Adrenal gland (tissue), 12 donors: ENCODE measurements around the gene RHOC. TPM values are rescaled to one million over a fixed set of nuclear protein-coding genes. Genes with fewer than 3 reads are reported as not detected.

ENCODE experiments used
- DNase-seq, 7 donors: peaks; one replicate each; pipeline ENCODE4 v3.0.0-alpha.2; 2019 to 2020
- H3K27ac ChIP-seq, 5 donors: fragments of 200-600 bp; sonication (generic) in 4 of 5; 1 replicate in 3 of 5; 2 replicates in 2 of 5; pipeline versions ENCODE4 v1.5.1 to v1.8.0; 2016 to 2020; ENCODE audit warnings: mild to moderate bottlenecking in 1 of 5
- H3K27me3 ChIP-seq: fragments of 200-600 bp; 2 replicates; pipeline ENCODE4 v1.8.0; 2021
- H3K36me3 ChIP-seq, 2 donors: fragments of 200-600 bp; replicated peaks in 1 of 2; 1 replicate in 1 of 2; 2 replicates in 1 of 2; pipeline versions ENCODE4 v1.5.1 to v1.8.0; 2018 to 2022
- H3K4me1 ChIP-seq, 2 donors: fragments of 200-600 bp; replicated peaks in 1 of 2; 1 replicate in 1 of 2; 2 replicates in 1 of 2; pipeline versions ENCODE4 v1.5.1 to v1.8.0; 2018 to 2021
- H3K4me3 ChIP-seq, 4 donors: fragments of 200-600 bp; sonication (generic) in 3 of 4; one replicate each; pipeline ENCODE4 v1.5.1; 2016 to 2018
- H3K9me3 ChIP-seq, 3 donors: fragments of 200-600 bp; sonication (generic) in 1 of 3; replicated peaks in 1 of 3; 1 replicate in 2 of 3; 2 replicates in 1 of 3; pipeline versions ENCODE4 v1.5.1 to v1.8.0; 2016 to 2021
- POLR2A ChIP-seq, 2 donors: fragments of 450-650 bp; IDR thresholded peaks; one replicate each; pipeline ENCODE4 v1.6.1; 2017; ENCODE audit warnings: antibody characterized with exemption in 2 of 2, mild to moderate bottlenecking in 2 of 2, moderate library complexity in 1 of 2
- WGBS, 4 donors: extraction: QIAGEN DNeasy Blood & Tissue Kit in 2 of 4; methylation state at CpG; one replicate each; pipeline versions ENCODE4 v1.1.5 to v1.1.7; 2013 to 2017; 5-methylcytosine and 5-hydroxymethylcytosine counted together
- intact Hi-C, 2 donors: fragments of 100-400 bp; cut with DNase I; formaldehyde crosslinking; loops; one replicate each; pipeline versions ENCODE4 v1.14.1 to v1.15.0; 2022 to 2023
- polyA plus RNA-seq, 3 donors: library from polyadenylated mRNA; stranded (reverse); fragments of 200-250 nt in 2 of 3; fragments of 350-450 nt in 1 of 3; fragmentation: Illumina TruSeq in 1 of 3; extraction: RNeasy Lipid Tissue Mini Kit (QIAGEN cat#74804) in 1 of 3; gene quantifications; one replicate each; pipeline ENCODE4 v1.2.3, GENCODE V29; 2013 to 2014
- total RNA-seq, 9 donors: library from RNA; depleted of rRNA in 4 of 9; stranded (reverse); fragments of >200 nt in 4 of 9; fragments of 120-200 nt in 1 of 9; fragmentation: NEBNext Ultra II Directional in 1 of 9; extraction: Animal tissue kit (Norgen Biotek cat#: 25700) in 1 of 9; gene quantifications; one replicate each; pipeline versions ENCODE4 v1.1.0 to v1.2.4, GENCODE V29; 2013 to 2023
- TF ChIP-seq, protein P1 (sequence below), 6 experiments: fragments of 450-650 bp in 4 of 6; fragments of 200-600 bp in 2 of 6; sonication (generic) in 1 of 6; IDR thresholded peaks; 1 replicate in 5 of 6; 2 replicates in 1 of 6; pipeline versions ENCODE4 v1.5.1 to v1.8.0; 2016 to 2021; ENCODE audit warnings: antibody characterized with exemption in 6 of 6, mild to moderate bottlenecking in 2 of 6, moderate library complexity in 1 of 6
- donor health status: healthy with polysubstance abuse.
- donor health status: Bipolar disorder and iron deficiency.
- donor health status: DM: yes; HTN: yes; CAD: no.
- donor health status: DM: no; HTN: no; CAD: no.
- donor health status: DM: no; HTN: no; CAD: no.
- donor health status: DM: yes; HTN: yes; CAD: no.

The RHOC gene
- total and polyA plus RNA-seq, 12 donors = 186 to 374 (median 237) TPM

DNA sequence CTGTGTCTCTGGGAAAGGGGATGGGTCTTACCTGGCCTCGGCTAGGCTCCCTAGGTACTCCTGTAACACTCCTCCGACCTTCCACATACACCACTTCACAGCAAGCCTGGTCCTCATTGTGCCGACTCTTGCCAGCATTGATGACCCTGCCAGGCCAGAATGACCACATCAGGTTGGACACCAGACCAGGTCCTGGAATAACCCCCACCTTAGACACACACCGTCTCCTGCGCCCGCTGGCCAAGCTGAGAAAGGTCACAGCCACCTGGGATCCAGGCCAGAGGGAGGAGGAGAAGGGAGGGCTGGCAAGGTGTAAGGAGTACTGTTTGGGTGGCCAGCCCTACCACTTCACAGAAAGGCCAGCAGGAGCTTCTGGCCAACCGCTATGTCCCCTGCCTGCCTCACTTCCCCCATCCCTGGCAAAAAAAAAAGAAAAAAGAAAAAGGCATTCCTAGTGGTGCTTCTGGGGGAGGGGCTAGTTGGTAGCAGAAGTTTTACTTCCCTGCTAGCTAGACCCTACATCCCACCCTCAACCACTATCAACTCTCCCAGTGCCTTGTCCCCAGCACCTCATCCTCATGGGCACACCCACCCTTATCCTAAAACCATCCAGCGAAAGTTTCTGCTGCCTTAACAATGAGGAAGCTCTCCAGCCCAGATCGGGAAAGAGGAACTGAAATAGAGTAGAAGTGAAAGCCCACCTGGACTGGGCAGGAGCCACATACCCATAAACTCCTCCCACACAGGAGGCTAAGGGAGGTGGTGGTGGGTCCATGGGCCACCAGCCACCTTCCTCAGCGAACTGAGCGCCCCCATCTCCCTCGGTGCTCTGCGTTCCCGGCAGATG is 6.8 kb upstream of the RHOC start:
- peak overlapping the region in 1 of 4 donors; percentile 68 for H3K4me3 ChIP-seq
- no peaks in the 10 kb centered on the region for H3K27me3 ChIP-seq
- no peaks in the 10 kb centered on the region for H3K9me3 ChIP-seq
- DNase-seq = no peak
- 57 to 61% (median 61%) methylated on average over 9 to 14 of the region's 14 CpGs for WGBS, 4 donors
- TF ChIP-seq, protein P1, sequence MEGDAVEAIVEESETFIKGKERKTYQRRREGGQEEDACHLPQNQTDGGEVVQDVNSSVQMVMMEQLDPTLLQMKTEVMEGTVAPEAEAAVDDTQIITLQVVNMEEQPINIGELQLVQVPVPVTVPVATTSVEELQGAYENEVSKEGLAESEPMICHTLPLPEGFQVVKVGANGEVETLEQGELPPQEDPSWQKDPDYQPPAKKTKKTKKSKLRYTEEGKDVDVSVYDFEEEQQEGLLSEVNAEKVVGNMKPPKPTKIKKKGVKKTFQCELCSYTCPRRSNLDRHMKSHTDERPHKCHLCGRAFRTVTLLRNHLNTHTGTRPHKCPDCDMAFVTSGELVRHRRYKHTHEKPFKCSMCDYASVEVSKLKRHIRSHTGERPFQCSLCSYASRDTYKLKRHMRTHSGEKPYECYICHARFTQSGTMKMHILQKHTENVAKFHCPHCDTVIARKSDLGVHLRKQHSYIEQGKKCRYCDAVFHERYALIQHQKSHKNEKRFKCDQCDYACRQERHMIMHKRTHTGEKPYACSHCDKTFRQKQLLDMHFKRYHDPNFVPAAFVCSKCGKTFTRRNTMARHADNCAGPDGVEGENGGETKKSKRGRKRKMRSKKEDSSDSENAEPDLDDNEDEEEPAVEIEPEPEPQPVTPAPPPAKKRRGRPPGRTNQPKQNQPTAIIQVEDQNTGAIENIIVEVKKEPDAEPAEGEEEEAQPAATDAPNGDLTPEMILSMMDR (IDR thresholded peaks at IDR 0.05) = no peak
- no peak for TF ChIP-seq POLR2A (IDR thresholded peaks at IDR 0.05)
- intact Hi-C loops = loop anchor here in 1 of 2 donors (5.0 to 10.0 kb wide), 3 partner anchors 96 to 331 kb away; partner anchors contain the start of genes CAPZA1 and ST7L
- no peaks in the 10 kb centered on the region for H3K36me3 ChIP-seq
- H3K27ac ChIP-seq = no peak overlapping the region
- peaks cover 19 to 24% of the 10 kb centered on the region in 2 donors for H3K4me1 ChIP-seq

DNA sequence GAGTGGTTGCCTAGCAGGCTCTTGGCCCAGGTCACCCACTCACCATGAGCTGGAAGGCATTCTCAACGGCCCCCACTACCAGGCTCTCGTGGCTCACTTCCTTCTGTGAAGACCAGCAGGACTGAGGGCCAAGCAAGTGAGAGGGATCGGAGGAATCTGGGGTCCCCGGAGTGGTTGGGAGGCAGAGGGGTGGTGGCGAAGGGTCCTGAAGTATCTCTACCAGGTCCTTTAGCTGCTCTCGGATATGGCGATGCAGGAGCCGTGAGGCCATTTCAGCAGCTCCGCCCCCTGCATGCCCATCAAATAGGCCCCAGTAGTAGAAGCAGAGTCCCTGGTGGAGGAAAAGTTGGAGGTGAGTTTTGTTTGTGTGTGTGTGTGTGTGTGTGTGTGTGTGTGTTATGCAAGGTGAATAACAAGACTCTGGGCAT is 5.8 kb upstream of the RHOC start:
- no peaks in the 10 kb centered on the region for H3K9me3 ChIP-seq
- no peak for DNase-seq
- H3K4me1 ChIP-seq = peaks cover 19 to 24% of the 10 kb centered on the region in 2 donors
- H3K27ac ChIP-seq = no peak overlapping the region
- intact Hi-C loops = loop anchor here in 1 of 2 donors (5.0 to 10.0 kb wide), 3 partner anchors 95 to 332 kb away; partner anchors contain the start of genes CAPZA1 and ST7L
- TF ChIP-seq POLR2A (IDR thresholded peaks at IDR 0.05) = no peak
- TF ChIP-seq, protein P1 (IDR thresholded peaks at IDR 0.05) = no peak
- no peak overlapping the region for H3K4me3 ChIP-seq
- no peaks in the 10 kb centered on the region for H3K36me3 ChIP-seq
- H3K27me3 ChIP-seq = no peaks in the 10 kb centered on the region
- 83 to 97% (median 89%) methylated on average over 4 to 9 of the region's 9 CpGs for WGBS, 4 donors

DNA sequence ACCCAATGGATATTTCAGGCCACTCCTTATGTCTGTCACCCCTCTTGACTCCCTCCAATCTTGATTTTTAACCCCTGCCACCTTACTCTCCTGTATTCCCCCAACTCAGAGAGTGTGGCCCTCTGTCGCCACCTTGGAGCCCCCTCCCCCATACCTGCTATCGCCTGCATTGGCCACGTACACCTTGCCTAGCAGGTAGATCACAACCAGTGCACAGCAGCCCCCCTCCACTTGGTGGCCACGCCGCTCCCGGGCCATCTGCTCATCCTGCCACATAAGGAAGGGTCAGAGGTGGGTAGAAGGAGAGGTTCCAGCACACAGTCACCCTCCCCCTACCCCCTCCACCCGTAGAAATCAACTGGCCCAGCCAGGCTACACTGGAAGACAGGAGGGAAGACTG is 5.3 kb upstream of the RHOC start:
- H3K9me3 ChIP-seq = no peaks in the 10 kb centered on the region
- TF ChIP-seq, protein P1 (IDR thresholded peaks at IDR 0.05) = no peak
- no peak for TF ChIP-seq POLR2A (IDR thresholded peaks at IDR 0.05)
- no peaks in the 10 kb centered on the region for H3K27me3 ChIP-seq
- no peak for DNase-seq
- H3K4me1 ChIP-seq = peaks cover 19 to 24% of the 10 kb centered on the region in 2 donors
- no peak overlapping the region for H3K27ac ChIP-seq
- 85 to 93% (median 90%) methylated on average over 6 to 7 of the region's 7 CpGs for WGBS, 4 donors
- intact Hi-C loops = loop anchor here in 1 of 2 donors (5.0 to 10.0 kb wide), 3 partner anchors 95 to 333 kb away; partner anchors contain the start of genes CAPZA1 and ST7L
- no peak overlapping the region for H3K4me3 ChIP-seq
- H3K36me3 ChIP-seq = no peaks in the 10 kb centered on the region

DNA sequence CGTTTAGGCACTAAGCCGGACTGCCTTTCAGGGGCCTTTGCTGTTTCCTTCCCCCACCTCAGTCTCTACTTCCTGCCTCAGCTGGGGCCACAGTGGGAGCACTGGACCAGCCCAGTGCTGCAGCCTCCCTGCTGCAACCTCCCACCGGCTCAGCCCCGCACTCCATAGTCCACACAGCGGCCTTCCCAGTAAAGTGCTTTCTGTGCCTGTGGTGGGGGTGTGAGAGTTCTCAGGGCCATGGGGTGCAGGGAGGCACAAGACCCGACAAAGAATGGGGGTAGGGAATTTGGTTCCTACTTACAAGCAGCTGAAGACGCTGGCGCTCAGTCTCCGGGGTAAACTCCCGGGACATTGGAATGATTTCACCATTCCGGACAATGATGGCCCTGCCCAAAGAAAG is 4.7 kb upstream of the RHOC start:
- DNase-seq = no peak
- H3K4me1 ChIP-seq = peaks cover 19 to 24% of the 10 kb centered on the region in 2 donors
- H3K9me3 ChIP-seq = no peaks in the 10 kb centered on the region
- no peak overlapping the region for H3K4me3 ChIP-seq
- TF ChIP-seq, protein P1 (IDR thresholded peaks at IDR 0.05) = no peak
- no peak for TF ChIP-seq POLR2A (IDR thresholded peaks at IDR 0.05)
- intact Hi-C loops = loop anchor here in 1 of 2 donors (5.0 to 10.0 kb wide), 3 partner anchors 94 to 333 kb away; partner anchors contain the start of genes CAPZA1 and ST7L
- H3K27me3 ChIP-seq = no peaks in the 10 kb centered on the region
- no peak overlapping the region for H3K27ac ChIP-seq
- WGBS, 4 donors = 78 to 85% (median 85%) methylated on average over 7 to 11 of the region's 11 CpGs
- no peaks in the 10 kb centered on the region for H3K36me3 ChIP-seq
